Activated CD4-positive, alpha-beta T cell treated with anti-CD3 and anti-CD28 coated beads, Interleukin-2, amount 10 ng/mL, durations not matched to agents 7 days and 5 days (primary cell): ENCODE results near the gene MSH5. TPM values are rescaled to one million over a fixed set of nuclear protein-coding genes. Genes with fewer than 3 reads are reported as not detected.

ENCODE experiments used
- CTCF ChIA-PET: fragments of 350-600 bp; sonication (Branson Sonifier 250); formaldehyde crosslinking; loops from one replicate; lab custom pipeline; 2021; ENCODE audit warnings: antibody characterized with exemption; lab: Charles Lee
- POLR2A ChIA-PET: fragments of 350-600 bp; sonication (Branson Sonifier 250); formaldehyde crosslinking; loops from one replicate; lab custom pipeline; 2021; ENCODE audit warnings: antibody characterized with exemption; lab: Charles Lee
- DNase-seq: peaks from one replicate; pipeline ENCODE4 v3.0.0-alpha.2; 2020
- H3K27ac Mint-ChIP-seq: one replicate; pipeline ENCODE4 v1.8.0; 2021; ENCODE audit warnings: mild to moderate bottlenecking, moderate library complexity, mixed read lengths
- H3K27me3 Mint-ChIP-seq: one replicate; pipeline ENCODE4 v1.8.0; 2021; ENCODE audit warnings: mixed read lengths
- H3K36me3 Mint-ChIP-seq: one replicate; pipeline ENCODE4 v1.8.0; 2021; ENCODE audit warnings: low read depth, mixed read lengths
- H3K4me1 Mint-ChIP-seq: one replicate; pipeline ENCODE4 v1.8.0; 2021; ENCODE audit warnings: mixed read lengths
- H3K4me3 Mint-ChIP-seq: one replicate; pipeline ENCODE4 v1.8.0; 2021; ENCODE audit warnings: mild to moderate bottlenecking, moderate library complexity, mixed read lengths
- H3K9me3 Mint-ChIP-seq: one replicate; pipeline ENCODE4 v1.8.0; 2021; ENCODE audit warnings: mixed read lengths
- total RNA-seq, 2 experiments: library from RNA; stranded (reverse); gene quantifications; one replicate each; pipeline ENCODE4 v1.2.3, GENCODE V29; 2021

The MSH5 gene
- total RNA-seq, 2 experiments from 2014 or later = 56.1 to 58.0 TPM

DNA sequence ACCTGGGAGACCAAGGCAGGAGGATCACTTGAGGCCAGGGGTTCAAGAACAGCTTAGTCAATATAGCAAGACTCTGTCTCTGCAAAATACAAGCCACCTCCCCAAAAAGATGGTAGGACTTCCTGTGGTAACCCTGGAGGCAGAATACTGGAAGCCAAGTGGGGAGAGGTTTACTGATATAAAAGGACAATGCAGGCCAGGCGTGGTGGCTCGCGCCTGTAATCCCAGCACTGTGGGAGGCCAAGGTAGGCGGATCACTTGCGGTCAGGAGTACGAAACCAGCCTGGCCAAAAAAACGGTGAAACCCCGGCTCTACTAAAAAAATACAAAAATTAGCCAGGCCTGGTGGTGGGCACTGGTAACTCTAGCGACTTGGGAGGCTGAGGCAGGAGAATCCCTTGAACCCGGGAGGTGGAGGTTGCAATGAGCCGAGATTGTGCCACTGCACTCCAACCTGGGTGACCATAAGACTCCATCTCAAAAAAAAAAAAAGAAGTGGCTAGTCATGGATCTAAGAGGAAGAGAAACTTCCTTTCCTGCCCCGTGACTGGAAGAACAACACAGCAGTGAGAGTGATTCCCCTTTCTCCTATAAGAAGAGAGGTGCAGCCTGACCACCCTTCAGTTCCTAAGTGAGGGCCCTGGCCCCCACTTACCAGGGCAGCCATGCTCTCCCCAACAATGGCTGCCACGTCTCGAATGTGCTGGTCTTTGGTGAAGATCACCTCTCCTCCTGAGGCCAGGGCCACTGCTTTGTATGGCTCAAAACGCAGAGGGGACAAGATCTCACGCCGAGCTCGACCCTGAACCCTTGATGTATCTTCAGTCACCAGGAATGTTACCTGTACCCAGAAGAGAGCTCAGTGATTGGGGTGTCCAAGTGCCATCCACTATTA lies 28.8 kb downstream of the MSH5 start:
- DNase-seq = no peak
- Mint-ChIP-seq H3K27me3 (no peaks in the 10 kb centered on the region), H3K27ac (no peak overlapping the region), H3K4me1 (peaks cover 55% of the 10 kb centered on the region), H3K4me3 (no peak overlapping the region), H3K36me3 (peaks cover 6% of the 10 kb centered on the region), H3K9me3 (no peaks in the 10 kb centered on the region)
- ChIA-PET POLR2A (interaction anchor here (1.2 kb wide), 1 partner anchor 12 kb away, joined by 5 read pairs; no protein-coding TSS in a partner anchor), CTCF (interaction anchor here (0.8 to 3.2 kb wide), 16 partner anchors 10 to 111 kb away, joined by 3 to 30 read pairs (median 8); partner anchors contain the start of genes ABHD16A, CLIC1, DDAH2 and HSPA1B)

DNA sequence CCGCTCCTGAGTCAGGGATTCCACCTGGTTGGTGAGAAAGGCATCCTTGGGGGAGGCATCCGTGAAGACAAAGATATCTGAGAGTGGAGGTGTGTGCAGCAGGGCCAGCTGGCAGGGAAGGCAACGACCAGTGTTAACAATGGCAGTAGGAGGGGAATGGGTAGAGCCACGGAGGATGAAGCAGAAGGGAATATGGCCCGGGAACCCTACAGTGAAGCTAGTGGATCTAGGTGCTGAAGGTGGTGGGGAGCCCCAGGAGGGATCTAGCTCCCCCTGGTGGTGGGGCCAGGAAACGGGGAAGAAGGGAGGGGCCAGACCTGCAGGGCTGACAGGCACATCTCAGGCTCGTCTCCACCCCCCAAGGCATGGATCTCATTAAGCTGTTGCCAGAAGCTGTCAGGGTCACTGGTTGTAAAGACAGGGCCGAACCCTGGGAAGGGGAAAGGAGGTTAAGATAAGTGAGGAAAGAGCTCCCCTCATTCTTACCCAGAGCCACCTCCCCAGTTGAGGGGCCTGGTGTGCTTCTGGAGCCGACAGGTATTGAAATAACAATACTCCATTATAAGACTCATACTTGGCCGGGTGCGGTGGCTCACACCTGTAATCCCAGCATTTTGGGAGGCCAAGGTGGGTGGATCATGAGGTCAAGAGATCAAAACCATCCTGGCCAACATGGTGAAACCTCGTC lies 30.0 kb downstream of the MSH5 start:
- POLR2A ChIA-PET = interaction anchor here (1.2 kb wide), 1 partner anchor 13 kb away, joined by 5 read pairs; no protein-coding TSS in a partner anchor

DNA sequence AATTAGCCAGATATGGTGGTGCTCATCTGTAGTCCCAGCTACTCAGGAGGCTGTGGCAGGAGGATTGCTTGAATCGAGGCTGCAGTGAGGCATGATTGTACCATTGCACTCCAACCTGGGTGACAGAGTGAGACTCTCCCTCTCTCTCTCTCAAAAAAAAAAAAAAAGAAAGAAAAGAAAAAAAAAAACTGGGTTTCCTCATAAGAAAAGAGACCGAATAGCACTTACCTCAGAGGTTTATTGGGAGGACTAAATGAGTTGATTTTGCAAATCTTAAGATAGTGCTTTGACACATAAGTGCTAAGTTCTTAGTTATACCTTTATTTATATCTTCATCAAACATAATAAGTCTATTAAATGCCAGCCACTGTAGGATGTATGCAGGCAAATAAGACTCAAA lies 31.1 kb downstream of the MSH5 start:
- ChIA-PET CTCF (interaction anchor here (0.6 to 3.2 kb wide), 11 partner anchors 9 to 229 kb away, joined by 3 to 29 read pairs (median 10); partner anchors contain the start of genes CLIC1, DDAH2, DDX39B and MSH5), POLR2A (no interaction called here)
- H3K27ac Mint-ChIP-seq = peak overlapping the region; percentile 81

More for the DNA sequence above, 30.0 kb downstream of the MSH5 start:
- peaks cover 4% of the 10 kb centered on the region for H3K36me3 Mint-ChIP-seq
- H3K9me3 Mint-ChIP-seq = no peaks in the 10 kb centered on the region
- no peak overlapping the region for H3K4me3 Mint-ChIP-seq
- no peaks in the 10 kb centered on the region for H3K27me3 Mint-ChIP-seq
- H3K27ac Mint-ChIP-seq = peak overlapping the region; percentile 0
- peak; percentile 78 for DNase-seq
- peaks cover 50% of the 10 kb centered on the region for H3K4me1 Mint-ChIP-seq
- CTCF ChIA-PET = interaction anchor here (0.6 to 3.2 kb wide), 33 partner anchors 10 to 1111 kb away, joined by 3 to 30 read pairs (median 4); partner anchors contain the start of genes ABHD16A, CLIC1, DDAH2 and DDX39B

DNA sequence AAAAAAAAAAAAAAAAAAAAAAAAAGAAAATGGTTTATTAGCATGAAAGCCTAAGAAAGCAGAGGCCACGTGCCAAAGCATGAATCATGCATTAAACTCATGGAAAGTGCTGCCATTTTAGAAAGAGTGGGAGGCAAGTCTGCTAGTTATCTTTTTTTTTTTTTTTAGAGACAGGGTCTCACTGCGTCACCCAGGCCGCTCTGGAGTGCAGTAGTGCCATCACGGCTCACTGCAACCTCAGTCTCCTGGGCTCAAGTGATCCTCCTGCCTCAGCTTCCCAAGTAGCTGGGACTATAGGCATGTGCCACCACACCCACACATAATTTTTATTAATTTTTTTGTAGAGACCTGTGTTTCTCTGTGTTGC lies 32.2 kb downstream of the MSH5 start:
- no peaks in the 10 kb centered on the region for H3K9me3 Mint-ChIP-seq
- POLR2A ChIA-PET = no interaction called here
- peak overlapping the region; percentile 84 for H3K27ac Mint-ChIP-seq

More for the DNA sequence above, 31.1 kb downstream of the MSH5 start:
- no peaks in the 10 kb centered on the region for H3K27me3 Mint-ChIP-seq
- H3K36me3 Mint-ChIP-seq = peaks cover 4% of the 10 kb centered on the region
- H3K9me3 Mint-ChIP-seq = no peaks in the 10 kb centered on the region
- no peak overlapping the region for H3K4me3 Mint-ChIP-seq
- H3K4me1 Mint-ChIP-seq = peaks cover 58% of the 10 kb centered on the region
- DNase-seq = no peak

DNA sequence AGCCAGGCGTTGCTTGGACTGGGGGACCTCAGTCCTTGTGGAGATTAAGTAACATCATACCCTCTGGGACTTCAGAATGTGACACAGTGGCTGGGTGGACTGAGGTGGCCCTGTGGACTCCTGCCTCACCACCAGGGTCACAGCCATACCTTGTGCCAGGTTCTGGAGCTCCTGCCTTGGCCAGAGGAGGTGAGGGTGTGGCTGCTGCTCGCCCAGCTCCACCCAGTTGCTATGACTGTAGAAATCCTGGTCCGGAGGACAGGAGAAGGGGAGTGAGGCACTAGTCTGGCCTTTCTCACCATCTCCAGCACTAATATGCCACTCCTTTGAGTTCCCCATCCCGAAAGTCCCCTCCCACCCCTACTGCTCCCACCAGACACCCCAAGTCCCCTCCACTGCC lies 35.4 kb downstream of the MSH5 start:
- Mint-ChIP-seq H3K27ac (peak overlapping the region; percentile 76), H3K36me3 (peaks cover 10% of the 10 kb centered on the region), H3K9me3 (no peaks in the 10 kb centered on the region), H3K4me1 (peaks cover 56% of the 10 kb centered on the region), H3K4me3 (no peak overlapping the region), H3K27me3 (no peaks in the 10 kb centered on the region)
- ChIA-PET CTCF (interaction anchor here (0.5 to 1.6 kb wide), 6 partner anchors 9 to 122 kb away, joined by 3 to 7 read pairs (median 4); partner anchors contain the start of gene EHMT2), POLR2A (no interaction called here)
- no peak for DNase-seq

More for the DNA sequence above, 32.2 kb downstream of the MSH5 start:
- Mint-ChIP-seq H3K36me3 (peaks cover 4% of the 10 kb centered on the region), H3K4me1 (peaks cover 69% of the 10 kb centered on the region), H3K27me3 (no peaks in the 10 kb centered on the region), H3K4me3 (peak overlapping the region; percentile 41)
- CTCF ChIA-PET = interaction anchor here (0.7 to 3.2 kb wide), 5 partner anchors 9 to 81 kb away, joined by 3 to 17 read pairs (median 10); partner anchors contain the start of genes CLIC1 and DDAH2
- DNase-seq = peak; percentile 31

DNA sequence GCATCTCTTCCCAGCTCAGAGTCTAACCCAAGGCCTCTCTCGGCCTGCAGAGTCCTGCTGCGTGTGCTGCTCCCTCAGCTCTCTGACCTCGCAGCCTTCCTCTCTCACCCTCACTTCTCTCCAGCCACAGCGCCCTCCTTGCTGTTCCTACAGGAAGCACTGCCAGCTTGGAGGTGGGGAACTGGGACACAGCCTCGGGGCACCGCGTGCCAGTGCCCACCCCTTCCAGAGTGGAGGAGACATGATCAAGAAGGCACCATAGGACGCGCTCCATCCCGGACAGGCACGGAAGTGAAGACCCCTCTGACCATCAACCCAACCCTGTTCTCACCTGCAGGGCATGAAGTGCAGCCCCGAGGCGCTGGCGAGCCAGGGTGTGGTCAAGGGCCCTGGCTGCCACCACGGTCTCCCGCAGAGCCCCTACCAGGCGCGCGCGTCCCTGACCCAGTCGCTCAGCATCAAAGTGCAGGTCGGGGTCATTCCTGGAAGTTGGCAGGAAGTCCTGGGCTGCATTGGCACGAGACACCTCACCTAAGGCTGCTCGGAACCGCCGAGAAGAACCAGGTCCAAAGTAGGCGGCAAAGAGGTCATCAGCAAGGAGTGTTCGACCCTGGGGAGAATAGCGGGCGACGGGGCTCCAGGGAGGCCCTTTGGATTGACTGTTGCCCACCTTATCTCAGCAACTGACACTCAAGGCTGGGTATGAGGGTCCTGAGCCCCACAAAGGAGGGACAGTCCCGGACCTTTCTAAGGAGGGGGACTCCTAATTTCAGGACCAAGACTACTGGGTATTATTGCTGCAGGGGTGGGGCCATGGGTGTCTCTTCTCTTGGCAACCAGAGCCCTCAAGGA lies 36.1 kb downstream of the MSH5 start:
- Mint-ChIP-seq H3K4me3 (peak overlapping the region; percentile 51), H3K9me3 (no peaks in the 10 kb centered on the region), H3K4me1 (peaks cover 53% of the 10 kb centered on the region), H3K27ac (peak overlapping the region; percentile 85), H3K36me3 (peaks cover 12% of the 10 kb centered on the region), H3K27me3 (no peaks in the 10 kb centered on the region)
- DNase-seq = no peak
- CTCF ChIA-PET = interaction anchor here (0.5 to 1.6 kb wide), 5 partner anchors 10 to 122 kb away, joined by 3 to 7 read pairs (median 5); partner anchors contain the start of gene EHMT2
- POLR2A ChIA-PET = no interaction called here

DNA sequence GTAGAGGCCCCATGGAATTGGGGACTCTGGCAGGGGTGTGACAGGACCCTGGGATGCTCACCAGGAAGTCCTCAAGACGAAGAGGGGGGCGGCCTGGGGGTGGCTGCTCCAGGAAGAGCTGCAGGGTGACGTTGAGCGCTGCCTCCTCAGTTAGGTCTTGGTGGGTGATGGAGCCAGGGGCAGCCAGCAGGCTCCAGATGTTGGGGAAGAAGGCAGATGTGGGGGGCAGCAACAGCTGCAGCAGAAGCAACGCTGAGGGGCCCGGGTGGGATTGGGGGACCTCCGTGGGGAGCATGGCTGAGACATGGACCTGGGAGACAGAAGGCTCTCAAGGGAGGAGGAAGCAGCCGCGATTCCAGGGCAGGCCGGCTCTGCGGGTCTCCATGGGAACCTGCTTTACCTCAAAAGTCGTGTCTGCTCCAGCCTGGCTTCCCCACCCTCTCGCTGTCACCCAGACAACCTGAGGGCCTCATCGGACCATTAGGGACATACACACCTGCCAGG lies 36.7 kb downstream of the MSH5 start:
- peak overlapping the region; percentile 51 for H3K4me3 Mint-ChIP-seq
- H3K9me3 Mint-ChIP-seq = no peaks in the 10 kb centered on the region
- DNase-seq = no peak
- peaks cover 12% of the 10 kb centered on the region for H3K36me3 Mint-ChIP-seq
- ChIA-PET CTCF (interaction anchor here (0.8 to 2.0 kb wide), 4 partner anchors 19 to 47 kb away, joined by 3 to 10 read pairs (median 5); partner anchors contain the start of gene VARS1), POLR2A (no interaction called here)
- peak overlapping the region; percentile 85 for H3K27ac Mint-ChIP-seq
- no peaks in the 10 kb centered on the region for H3K27me3 Mint-ChIP-seq
- peaks cover 47% of the 10 kb centered on the region for H3K4me1 Mint-ChIP-seq

DNA sequence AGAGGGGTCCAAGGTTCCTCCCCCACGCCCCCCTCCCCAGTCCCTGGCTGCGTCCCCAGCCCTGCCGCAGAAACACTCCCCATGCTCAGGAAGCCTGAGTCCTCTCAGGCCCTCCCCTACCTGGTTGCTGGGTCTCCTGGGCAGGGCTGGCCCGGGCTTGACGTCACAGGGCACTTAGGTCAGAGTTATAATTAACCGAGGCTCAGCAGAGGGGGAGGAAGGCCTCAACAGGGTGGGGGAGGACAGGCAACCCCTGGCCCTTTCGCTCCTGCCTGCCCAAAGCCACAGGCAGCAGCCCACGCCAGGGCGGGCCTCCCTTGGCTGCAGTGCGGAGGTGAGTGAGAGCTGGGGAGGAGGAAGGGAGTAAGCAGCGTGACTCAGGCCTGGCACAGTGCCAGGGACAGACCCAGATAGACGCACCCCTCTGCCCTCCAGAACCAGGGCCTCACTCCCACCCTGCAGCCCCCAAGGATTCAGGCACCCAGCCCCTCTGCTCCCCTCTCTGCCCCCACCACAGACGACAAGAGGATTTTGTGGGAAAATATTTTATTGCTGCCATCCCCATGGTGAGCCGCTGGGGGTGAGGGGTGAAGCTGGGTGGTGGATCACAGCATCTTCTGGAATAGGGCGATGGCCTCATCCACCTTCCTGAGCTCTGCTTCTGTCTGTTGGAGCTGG lies 37.3 kb downstream of the MSH5 start, which contains the start of gene VWA7:
TSS of gene VWA7 (minus strand) at position 340 of the 678 bp plus-strand sequence. CDS start 549 bp downstream, outside the sequence.
- POLR2A ChIA-PET = no interaction called here
- H3K27me3 Mint-ChIP-seq = no peaks in the 10 kb centered on the region

DNA sequence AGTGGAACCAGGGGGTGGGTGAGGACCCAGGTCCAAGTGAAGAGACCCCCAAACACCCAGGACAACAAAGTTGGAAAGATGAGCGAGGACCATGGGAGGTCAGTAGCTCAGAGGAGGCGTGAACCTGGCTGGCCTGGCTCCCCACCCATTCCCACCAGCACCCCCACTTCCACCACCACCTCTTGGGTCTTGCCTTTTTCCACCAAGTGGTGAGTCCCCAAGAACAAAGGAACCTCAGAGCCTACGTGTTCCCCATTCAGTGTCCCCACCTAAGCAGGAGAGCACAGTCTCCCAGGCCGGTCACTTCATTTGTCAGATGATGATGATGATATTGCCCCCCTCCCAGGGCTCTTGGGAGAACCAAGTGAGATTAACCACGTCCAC lies 37.9 kb downstream of the MSH5 start:
- peaks cover 12% of the 10 kb centered on the region for H3K36me3 Mint-ChIP-seq
- no peaks in the 10 kb centered on the region for H3K9me3 Mint-ChIP-seq
- no peak for DNase-seq
- CTCF ChIA-PET = interaction anchor here (0.6 to 4.4 kb wide), 10 partner anchors 8 to 66 kb away, joined by 3 to 29 read pairs (median 4); partner anchors contain the start of gene VARS1
- peak overlapping the region; percentile 85 for H3K27ac Mint-ChIP-seq
- H3K4me3 Mint-ChIP-seq = no peak overlapping the region
- peaks cover 39% of the 10 kb centered on the region for H3K4me1 Mint-ChIP-seq
- POLR2A ChIA-PET = no interaction called here
- H3K27me3 Mint-ChIP-seq = no peaks in the 10 kb centered on the region

More for the DNA sequence above, 37.3 kb downstream of the MSH5 start, which contains the start of gene VWA7:
- H3K27ac Mint-ChIP-seq = peak within 1 kb of the TSS; percentile 85
- peaks cover 43% of the 10 kb centered on the region for H3K4me1 Mint-ChIP-seq
- CTCF ChIA-PET = interaction anchor here (0.6 to 2.0 kb wide), 7 partner anchors 12 to 67 kb away, joined by 3 to 10 read pairs (median 5); partner anchors contain the start of gene VARS1
- peak; percentile 64 for DNase-seq
- no peaks in the 10 kb centered on the region for H3K9me3 Mint-ChIP-seq
- H3K4me3 Mint-ChIP-seq = peak within 1 kb of the TSS; percentile 51
- H3K36me3 Mint-ChIP-seq = peaks cover 12% of the 10 kb centered on the region

DNA sequence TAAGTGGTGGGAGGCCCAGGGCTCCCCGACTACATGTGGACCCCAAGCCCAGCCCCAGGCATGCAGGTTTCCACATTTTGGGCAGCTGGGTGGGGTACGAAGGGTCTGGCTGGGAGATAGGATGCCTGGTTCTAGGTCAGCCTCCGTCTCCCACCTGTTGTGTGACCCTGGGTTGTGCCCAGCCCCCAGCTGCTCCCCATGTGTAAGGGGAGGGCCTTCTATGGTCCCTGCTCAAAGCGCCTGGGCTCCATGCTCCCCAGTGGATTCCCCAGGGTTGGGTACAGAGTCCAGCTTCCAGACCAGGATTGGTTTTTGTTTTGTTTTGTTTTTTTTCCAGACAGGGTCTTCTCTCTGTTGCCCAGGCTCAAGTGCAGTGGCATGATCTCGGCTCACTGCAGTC lies 38.4 kb downstream of the MSH5 start:
- Mint-ChIP-seq H3K36me3 (peaks cover 13% of the 10 kb centered on the region), H3K4me1 (peaks cover 34% of the 10 kb centered on the region), H3K27me3 (no peaks in the 10 kb centered on the region), H3K4me3 (no peak overlapping the region), H3K9me3 (no peaks in the 10 kb centered on the region), H3K27ac (no peak overlapping the region)
- ChIA-PET CTCF (interaction anchor here (0.7 to 4.4 kb wide), 7 partner anchors 9 to 66 kb away, joined by 3 to 29 read pairs (median 4); partner anchors contain the start of gene VARS1), POLR2A (interaction anchor here (0.6 kb wide), 1 partner anchor 112 kb away, joined by 3 read pairs; no protein-coding TSS in a partner anchor)
- no peak for DNase-seq
